MM.1S (cell line): ENCODE measurements around the gene C3.
A peak's percentile ranks its signal among the peaks of the same experiment; 100 is the strongest.

Experiments used
- DNase-seq: peaks from one replicate; pipeline ENCODE4 v3.0.0-alpha.2; 2015
- H2AFZ ChIP-seq: fragments of 300-600 bp; sonication (generic); 2 replicates; pipeline ENCODE4 v1.6.0; 2016; ENCODE audit warnings: antibody characterized with exemption, low read length
- H3F3A ChIP-seq: fragments of 300-600 bp; sonication (generic); 2 replicates; pipeline ENCODE4 v1.6.1; 2016; ENCODE audit warnings: mild to moderate bottlenecking, antibody characterized with exemption, low read length, moderate library complexity, mixed read lengths; ENCODE audit not compliant: insufficient read depth
- H3K27ac ChIP-seq: fragments of 300-600 bp; sonication (generic); 2 replicates; pipeline ENCODE4 v1.5.1; 2016; ENCODE audit warnings: mild to moderate bottlenecking, low read length
- H3K27me3 ChIP-seq: fragments of 300-600 bp; sonication (generic); replicated peaks from 2 replicates; pipeline ENCODE4 v1.6.0; 2016; ENCODE audit warnings: low read length; ENCODE audit not compliant: insufficient read depth
- H3K36me3 ChIP-seq: fragments of 300-600 bp; sonication (generic); replicated peaks from 2 replicates; pipeline ENCODE4 v1.6.1; 2016; ENCODE audit warnings: mild to moderate bottlenecking, low read length, mixed read lengths; ENCODE audit not compliant: insufficient read depth
- H3K4me1 ChIP-seq: fragments of 300-600 bp; sonication (generic); 2 replicates; pipeline ENCODE4 v1.6.1; 2016; ENCODE audit warnings: low read length, mixed read lengths
- H3K4me2 ChIP-seq: fragments of 300-600 bp; sonication (generic); 2 replicates; pipeline ENCODE4 v1.6.0; 2016; ENCODE audit warnings: low read depth, low read length
- H3K4me3 ChIP-seq: fragments of 300-600 bp; sonication (generic); 2 replicates; pipeline ENCODE4 v1.5.1; 2016; ENCODE audit warnings: low read length, mixed read lengths
- H3K79me2 ChIP-seq: fragments of 300-600 bp; sonication (generic); 2 replicates; pipeline ENCODE4 v1.6.1; 2016; ENCODE audit warnings: mixed run types, low read length, mixed read lengths
- H3K9ac ChIP-seq: fragments of 300-600 bp; sonication (generic); 2 replicates; pipeline ENCODE4 v1.6.1; 2016; ENCODE audit warnings: low read length, mixed read lengths
- H3K9me2 ChIP-seq: fragments of 300-600 bp; sonication (generic); replicated peaks from 2 replicates; pipeline ENCODE4 v1.6.1; 2016; ENCODE audit warnings: mild to moderate bottlenecking, low read length, mixed read lengths; ENCODE audit not compliant: insufficient read depth
- H3K9me3 ChIP-seq: fragments of 300-600 bp; sonication (generic); replicated peaks from 2 replicates; pipeline ENCODE4 v1.6.1; 2016; ENCODE audit warnings: mild to moderate bottlenecking, low read length, mixed read lengths; ENCODE audit not compliant: insufficient read depth
- H4K20me1 ChIP-seq: fragments of 300-600 bp; sonication (generic); 2 replicates; pipeline ENCODE4 v1.6.1; 2016; ENCODE audit warnings: mild to moderate bottlenecking, low read length, moderate library complexity, mixed read lengths; ENCODE audit not compliant: insufficient read depth
- CTCF ChIP-seq: fragments of 300-600 bp; sonication (generic); IDR thresholded peaks from 2 replicates; pipeline ENCODE4 v1.5.1; 2016; ENCODE audit warnings: antibody characterized with exemption, low read length, mixed read lengths
- EZH2 ChIP-seq: fragments of 300-600 bp; sonication (generic); optimal IDR thresholded peaks from 2 replicates; pipeline ENCODE3; 2017; ENCODE audit warnings: low read depth, mild to moderate bottlenecking, antibody characterized with exemption, low read length, mixed read lengths
- EZH2phosphoT487 ChIP-seq: fragments of 300-600 bp; sonication (generic); IDR thresholded peaks from 2 replicates; pipeline ENCODE4 v1.6.1; 2018; ENCODE audit warnings: antibody characterized with exemption, low read length

Gene C3

GRCh38 chr19:6737284-6737872 lies 16.9 kb upstream of the C3 start, which contains the start of gene GPR108:
Gene GPR108, minus strand, starts transcription at chr19:6737580. Its CDS starts 4 bp downstream, at chr19:6737576.
- Histone ChIP-seq H2AFZ (peak within 1 kb of the TSS; percentile 72), H3K4me3 (peak within 1 kb of the TSS; percentile 79), H3K4me2 (peak within 1 kb of the TSS; percentile 87), H3K36me3 (no peaks in the 10 kb centered on the region), H3K27ac (peak within 1 kb of the TSS; percentile 65; the same call in 1 of the 2 replicates), H3K4me1 (peaks cover 23% of the 10 kb centered on the region), H3F3A (peaks cover 36% of the 10 kb centered on the region), H3K79me2 (peaks cover 36% of the 10 kb centered on the region), H3K9me3 (no peaks in the 10 kb centered on the region), H4K20me1 (no peaks in the 10 kb centered on the region), H3K9me2 (no peaks in the 10 kb centered on the region), H3K27me3 (no peaks in the 10 kb centered on the region), H3K9ac (peak within 1 kb of the TSS; percentile 83)
- DNase-seq, result no peak
- no peak for TF ChIP-seq EZH2phosphoT487
- TF ChIP-seq CTCF, result no peak
- no peak for TF ChIP-seq EZH2

GRCh38 chr19:6736917-6737283 lies 16.4 kb upstream of the C3 start:
- Histone ChIP-seq H3K9me2 (no peaks in the 10 kb centered on the region), H3K4me1 (peaks cover 23% of the 10 kb centered on the region), H3K9me3 (no peaks in the 10 kb centered on the region), H3K27me3 (no peaks in the 10 kb centered on the region), H3K4me3 (peak overlapping the region; percentile 79), H2AFZ (peak overlapping the region; percentile 67), H4K20me1 (no peaks in the 10 kb centered on the region), H3K4me2 (peak overlapping the region; percentile 81), H3K27ac (peak overlapping the region; percentile 58; the same call in 1 of the 2 replicates), H3K36me3 (no peaks in the 10 kb centered on the region), H3K79me2 (peaks cover 34% of the 10 kb centered on the region), H3F3A (peaks cover 36% of the 10 kb centered on the region), H3K9ac (peak overlapping the region; percentile 83)
- TF ChIP-seq EZH2phosphoT487 (no peak), CTCF (no peak), EZH2 (no peak)
- DNase-seq, result peak; percentile 52

GRCh38 chr19:6736169-6736916 lies 15.9 kb upstream of the C3 start:
- Histone ChIP-seq H3F3A (peaks cover 33% of the 10 kb centered on the region), H2AFZ (peak overlapping the region; percentile 67), H3K4me3 (peak overlapping the region; percentile 79), H4K20me1 (no peaks in the 10 kb centered on the region), H3K27me3 (no peaks in the 10 kb centered on the region), H3K9me3 (no peaks in the 10 kb centered on the region), H3K36me3 (no peaks in the 10 kb centered on the region), H3K4me1 (peaks cover 23% of the 10 kb centered on the region), H3K4me2 (peak overlapping the region; percentile 81), H3K9ac (peak overlapping the region; percentile 83), H3K79me2 (peaks cover 28% of the 10 kb centered on the region), H3K9me2 (no peaks in the 10 kb centered on the region), H3K27ac (peak overlapping the region; percentile 58; the same call in 1 of the 2 replicates)
- no peak for TF ChIP-seq EZH2
- peak; percentile 86 for TF ChIP-seq CTCF
- peak; percentile 91 for DNase-seq
